H7 (cell line): ENCODE data around the gene LRRC71. TPM values are rescaled to one million over a fixed set of nuclear protein-coding genes. Genes with fewer than 3 reads are reported as not detected.

ENCODE experiments used
- DNase-seq: peaks from one replicate; pipeline ENCODE4 v3.0.0; 2012
- H3K27me3 ChIP-seq: 2 replicates; pipeline ENCODE4 v1.6.0; 2011; ENCODE audit warnings: mild to moderate bottlenecking, low read length; ENCODE audit not compliant: control insufficient read depth, insufficient read depth
- H3K36me3 ChIP-seq: replicated peaks from 2 replicates; pipeline ENCODE4 v1.5.1; 2011; ENCODE audit warnings: low read length; ENCODE audit not compliant: control insufficient read depth, insufficient read depth
- H3K4me3 ChIP-seq: 2 replicates; pipeline ENCODE4 v1.5.1; 2011; ENCODE audit warnings: low read depth, mild to moderate bottlenecking, control low read depth, low read length, moderate library complexity; ENCODE audit not compliant: insufficient read depth
- total RNA-seq: library from RNA; depleted of rRNA; stranded (reverse); fragments of >200 nt; shearing (Covaris generic); gene quantifications from 2 replicates; pipeline ENCODE4 v1.2.3, GENCODE V29; 2014

The LRRC71 gene
- total RNA-seq, 1 experiment from 2014 or later: not detected

DNA sequence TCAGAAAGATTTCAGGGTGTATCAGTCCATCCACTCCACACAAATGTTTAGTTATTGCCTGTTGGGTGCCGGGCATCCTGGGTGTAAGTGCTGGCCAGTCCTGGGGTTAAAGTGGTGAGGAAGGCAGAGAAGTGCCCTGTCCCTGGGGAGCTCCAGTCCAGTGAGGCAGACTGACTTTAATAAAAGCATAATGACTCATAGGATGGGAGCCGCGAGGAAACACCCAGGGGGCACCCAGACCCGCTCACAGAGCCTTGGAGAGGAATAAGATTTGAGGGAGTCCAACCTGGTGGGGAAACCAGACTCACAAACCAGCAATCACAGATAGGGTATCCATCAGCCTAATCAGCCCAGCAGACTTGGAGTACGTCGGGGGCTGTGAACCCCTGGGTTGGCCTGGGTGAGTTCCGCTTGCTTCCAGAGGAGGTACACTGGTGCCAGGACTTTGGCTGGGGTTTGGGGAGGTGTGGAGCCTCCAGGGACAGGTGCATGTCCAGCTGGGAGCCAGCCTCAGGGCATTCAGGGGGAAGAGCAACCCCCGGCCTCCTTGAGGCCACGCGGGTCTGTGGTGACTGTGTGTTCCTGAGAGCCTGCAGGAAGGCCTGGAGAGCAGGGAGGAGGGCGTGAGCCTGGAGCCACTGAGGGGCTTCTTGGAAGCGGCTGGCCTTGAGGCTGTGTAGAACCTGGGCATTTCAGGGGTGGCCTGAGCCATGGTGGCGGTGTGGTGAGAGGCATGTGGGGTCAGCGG is 23.2 kb upstream of the LRRC71 start:
- DNase-seq: no peak
- Histone ChIP-seq H3K4me3 (no peak overlapping the region), H3K27me3 (peaks cover 25% of the 10 kb centered on the region), H3K36me3 (no peaks in the 10 kb centered on the region)

DNA sequence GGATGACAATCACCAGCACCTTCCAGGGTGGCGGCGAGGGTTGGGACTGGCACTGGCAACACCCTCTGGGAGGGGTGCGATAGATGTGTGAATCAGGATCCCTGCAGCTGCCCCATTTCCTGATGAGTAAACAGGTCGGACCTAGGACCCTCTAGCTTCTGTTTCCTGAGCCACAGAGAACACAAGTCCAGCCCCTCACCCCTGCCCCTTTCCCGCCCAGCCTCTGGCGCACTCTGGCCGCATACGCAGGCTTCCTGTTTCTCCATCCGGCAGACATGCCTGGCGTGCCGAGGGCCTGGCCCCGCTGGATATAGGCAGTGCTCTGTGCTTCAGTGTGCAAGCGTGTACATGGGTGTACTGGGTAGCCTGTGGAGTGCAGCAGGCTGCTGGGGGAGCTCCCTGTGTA is 22.3 kb upstream of the LRRC71 start:
- peaks cover 18% of the 10 kb centered on the region for H3K27me3 ChIP-seq
- no peaks in the 10 kb centered on the region for H3K36me3 ChIP-seq
- H3K4me3 ChIP-seq: no peak overlapping the region
- no peak for DNase-seq

DNA sequence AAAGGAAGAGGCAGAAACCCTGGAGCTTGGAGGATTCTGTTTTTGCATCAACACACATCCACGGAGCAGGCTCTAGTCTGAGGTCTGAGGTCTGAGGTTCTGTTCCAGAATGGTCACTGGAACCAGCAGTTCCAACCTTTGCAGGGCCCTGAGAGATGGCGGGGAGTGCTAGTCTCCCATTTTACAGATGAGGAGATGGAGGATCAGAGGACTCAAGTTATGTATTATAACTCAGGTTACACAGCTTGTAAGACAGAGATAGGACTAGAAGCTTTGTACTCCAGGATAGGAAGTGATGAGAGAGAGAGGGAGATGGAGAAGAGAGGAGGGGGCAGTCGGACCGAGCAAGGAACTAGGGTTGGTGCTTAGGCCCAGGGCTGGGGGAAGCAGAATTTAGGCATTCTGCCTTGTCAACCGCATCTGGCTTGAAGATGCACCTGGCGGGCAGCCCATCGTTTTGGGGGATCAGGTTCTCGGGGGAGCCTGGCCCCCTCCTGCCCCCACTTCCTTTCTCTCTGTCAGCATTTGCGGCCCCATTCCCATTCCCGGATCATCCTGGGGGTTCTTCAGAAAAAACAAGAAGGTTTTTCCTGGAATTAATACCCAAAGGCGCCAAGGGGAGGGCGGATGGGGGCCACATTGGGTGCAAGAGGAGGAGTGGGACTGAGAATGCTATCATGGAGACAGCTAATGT is 21.3 kb upstream of the LRRC71 start:
- no peak for DNase-seq
- H3K36me3 ChIP-seq: no peaks in the 10 kb centered on the region
- peaks cover 11% of the 10 kb centered on the region for H3K27me3 ChIP-seq
- H3K4me3 ChIP-seq: no peak overlapping the region

DNA sequence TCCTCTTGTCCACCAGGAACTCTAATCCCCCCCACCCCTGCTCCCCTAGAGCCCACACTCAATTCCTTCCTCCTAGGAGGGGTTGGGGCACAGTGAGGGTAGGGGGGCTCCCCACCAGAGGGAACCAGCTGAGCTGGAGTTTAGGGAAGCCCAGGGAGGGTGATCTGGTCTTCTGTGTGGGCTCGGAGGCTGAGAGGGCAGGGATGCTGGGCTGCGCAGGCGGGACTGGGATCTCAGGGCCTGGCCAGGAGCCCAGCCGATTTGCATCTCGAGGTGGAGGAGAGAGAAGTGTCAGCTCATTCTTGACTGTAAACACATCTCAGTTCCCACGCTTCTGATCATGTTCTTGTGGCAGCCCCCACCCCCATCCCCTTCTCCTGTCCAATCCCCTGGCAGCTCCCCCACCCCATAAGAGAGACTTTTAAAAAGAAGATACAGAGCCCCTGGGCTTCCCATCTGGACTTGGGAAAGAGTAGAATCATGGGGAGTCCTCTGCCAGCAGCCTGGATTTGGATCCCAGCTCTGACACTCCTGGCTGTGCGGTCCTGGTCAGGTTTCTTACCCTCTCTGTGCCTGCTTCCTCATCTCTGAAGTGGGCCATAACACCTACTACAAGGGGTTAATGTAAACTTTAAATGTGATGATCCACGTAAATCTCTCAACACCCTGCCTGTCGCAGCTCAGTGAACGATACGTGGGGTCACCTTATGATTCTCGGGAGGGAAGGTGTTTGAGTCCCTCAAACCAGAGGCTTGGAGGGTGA is 20.3 kb upstream of the LRRC71 start:
- DNase-seq: no peak
- peaks cover 4% of the 10 kb centered on the region; the same call in 1 of the 2 replicates for H3K27me3 ChIP-seq
- no peak overlapping the region for H3K4me3 ChIP-seq
- no peaks in the 10 kb centered on the region for H3K36me3 ChIP-seq

DNA sequence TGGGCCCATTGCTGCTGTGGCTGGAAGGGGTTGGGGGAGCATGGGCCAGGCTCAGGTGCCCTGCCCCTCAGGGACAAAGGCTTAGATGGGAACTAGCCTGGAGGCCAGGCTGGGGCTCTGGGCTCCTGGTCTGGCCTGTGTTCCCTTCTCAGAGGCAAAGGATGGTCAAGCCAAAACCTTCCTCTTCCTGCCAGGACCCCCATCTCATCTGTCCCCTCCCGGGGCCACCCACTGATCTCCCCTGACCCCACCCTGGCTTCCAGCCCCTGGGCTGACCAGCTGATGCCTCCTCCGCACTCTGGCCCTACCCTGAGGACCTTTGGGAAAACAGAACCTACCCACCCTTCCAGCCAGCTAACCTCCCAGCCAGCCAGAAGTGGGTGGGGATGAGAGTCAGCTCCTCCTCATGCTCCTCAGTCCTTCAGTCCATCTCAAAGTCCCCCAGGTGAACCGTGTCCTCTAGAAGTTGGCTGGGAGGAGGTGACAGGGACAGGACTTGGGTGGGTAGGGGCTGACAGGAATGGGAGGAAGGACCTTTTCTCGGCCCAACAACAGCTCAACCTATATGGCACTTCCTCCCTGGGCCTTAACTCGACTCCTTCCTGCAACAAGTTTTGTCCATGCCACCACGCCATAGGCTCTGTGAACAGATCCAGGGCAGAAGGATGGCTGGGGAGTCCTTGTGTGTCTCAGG is 19.4 kb upstream of the LRRC71 start:
- DNase-seq: no peak
- no peak overlapping the region for H3K4me3 ChIP-seq
- no peaks in the 10 kb centered on the region for H3K36me3 ChIP-seq
- peaks cover 4% of the 10 kb centered on the region; the same call in 1 of the 2 replicates for H3K27me3 ChIP-seq

DNA sequence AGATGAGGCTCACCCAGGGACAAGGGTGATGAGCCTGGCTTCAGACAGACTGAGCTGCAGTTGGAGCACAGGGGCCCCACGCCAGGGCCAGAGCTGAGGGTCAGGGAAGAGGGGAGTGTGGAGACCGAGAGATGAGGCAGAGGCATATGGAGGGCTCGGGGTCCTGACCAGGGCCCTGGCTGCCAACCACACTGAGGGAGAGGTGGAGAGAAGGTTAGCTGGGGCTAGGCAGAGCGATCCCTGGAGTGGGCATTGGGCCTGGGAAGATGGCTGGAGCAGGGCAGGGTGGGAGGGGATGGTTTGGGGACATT is 18.9 kb upstream of the LRRC71 start:
- Histone ChIP-seq H3K27me3 (peaks cover 4% of the 10 kb centered on the region; the same call in 1 of the 2 replicates), H3K36me3 (no peaks in the 10 kb centered on the region), H3K4me3 (no peak overlapping the region)
- DNase-seq: no peak

DNA sequence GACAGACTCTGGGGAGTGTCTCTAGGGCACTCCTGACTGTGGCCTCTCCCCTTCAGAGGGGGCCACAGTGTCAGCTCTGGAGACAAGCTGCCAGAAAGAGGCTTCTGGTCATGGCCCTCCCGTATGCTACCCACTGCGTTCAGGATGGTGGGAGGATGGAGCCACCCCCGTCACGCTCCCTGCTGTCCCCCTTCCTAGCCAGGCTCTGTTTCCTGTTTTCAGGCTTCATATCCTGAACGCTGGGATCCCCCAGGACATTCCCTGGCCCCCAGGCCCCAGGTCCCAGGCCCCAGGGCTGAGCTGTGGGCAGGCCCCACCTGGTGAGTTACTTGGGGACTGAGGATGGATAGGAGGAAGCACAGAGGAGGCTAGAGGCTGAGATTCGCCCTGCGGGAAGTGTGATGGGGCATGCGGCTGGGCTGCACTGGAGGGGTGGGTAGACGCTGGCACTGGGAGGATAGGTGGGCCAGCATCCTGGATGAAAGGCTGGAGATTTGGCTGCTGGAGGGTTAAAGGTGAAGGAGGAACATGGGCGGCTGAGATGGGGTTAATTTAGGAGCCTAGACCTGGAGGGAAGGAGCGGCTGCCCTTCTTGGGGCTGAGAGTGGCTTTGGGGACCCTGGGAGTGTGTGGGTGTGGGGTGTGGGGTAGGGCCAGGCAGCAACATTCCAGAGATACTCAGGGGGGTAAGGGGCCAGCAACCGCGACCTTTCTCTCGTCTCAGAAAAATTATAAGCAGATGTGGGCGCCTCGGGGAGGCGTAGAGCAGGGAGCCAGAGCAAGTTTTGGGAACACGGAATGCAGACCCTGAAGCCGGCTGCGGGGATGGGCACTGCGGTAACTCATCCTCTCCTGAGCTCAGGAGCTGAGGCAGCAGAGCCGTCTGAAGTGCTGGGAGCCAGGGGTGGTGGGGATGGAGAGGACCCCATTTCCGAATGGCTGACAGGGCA is 18.2 kb upstream of the LRRC71 start:
- DNase-seq: no peak
- H3K27me3 ChIP-seq: peaks cover 4% of the 10 kb centered on the region; the same call in 1 of the 2 replicates
- no peak overlapping the region for H3K4me3 ChIP-seq
- no peaks in the 10 kb centered on the region for H3K36me3 ChIP-seq

DNA sequence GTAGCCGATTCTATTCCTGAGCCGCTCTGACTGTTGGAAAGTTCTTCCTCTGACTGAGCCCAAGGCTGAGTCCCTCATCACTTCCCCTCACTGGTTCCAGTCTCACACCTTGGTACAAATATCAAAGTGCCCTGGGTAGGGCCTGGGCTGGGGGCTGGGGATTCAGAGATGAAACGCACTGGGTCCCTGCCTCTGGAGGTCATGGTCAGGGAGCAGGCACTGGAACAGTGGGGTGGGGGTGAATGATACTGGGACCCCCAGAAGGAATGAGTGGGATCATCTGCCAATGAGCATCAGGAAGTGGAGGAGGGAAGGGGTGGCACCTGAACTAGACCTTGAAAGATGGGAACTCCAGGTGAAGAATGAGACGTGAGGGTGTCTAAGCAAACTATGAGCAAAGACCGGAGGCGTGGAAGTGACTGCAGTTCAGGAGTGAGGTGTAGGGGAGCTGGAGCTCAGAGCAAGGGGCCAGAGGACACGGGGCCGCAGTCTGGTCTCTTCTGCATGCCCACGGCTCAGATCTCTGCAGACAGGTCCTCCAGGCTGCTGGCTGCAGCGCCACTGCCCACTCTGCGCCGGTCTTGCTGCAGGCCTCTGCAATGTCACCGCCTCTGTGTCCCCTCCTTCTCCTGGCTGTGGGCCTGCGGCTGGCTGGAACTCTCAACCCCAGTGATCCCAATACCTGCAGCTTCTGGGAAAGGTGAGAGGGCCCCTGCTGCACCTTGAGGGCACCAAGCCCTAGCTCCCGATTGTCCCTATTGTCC is 16.9 kb upstream of the LRRC71 start:
- DNase-seq: no peak
- no peak overlapping the region for H3K4me3 ChIP-seq
- H3K36me3 ChIP-seq: no peaks in the 10 kb centered on the region
- H3K27me3 ChIP-seq: peaks cover 4% of the 10 kb centered on the region; the same call in 1 of the 2 replicates

DNA sequence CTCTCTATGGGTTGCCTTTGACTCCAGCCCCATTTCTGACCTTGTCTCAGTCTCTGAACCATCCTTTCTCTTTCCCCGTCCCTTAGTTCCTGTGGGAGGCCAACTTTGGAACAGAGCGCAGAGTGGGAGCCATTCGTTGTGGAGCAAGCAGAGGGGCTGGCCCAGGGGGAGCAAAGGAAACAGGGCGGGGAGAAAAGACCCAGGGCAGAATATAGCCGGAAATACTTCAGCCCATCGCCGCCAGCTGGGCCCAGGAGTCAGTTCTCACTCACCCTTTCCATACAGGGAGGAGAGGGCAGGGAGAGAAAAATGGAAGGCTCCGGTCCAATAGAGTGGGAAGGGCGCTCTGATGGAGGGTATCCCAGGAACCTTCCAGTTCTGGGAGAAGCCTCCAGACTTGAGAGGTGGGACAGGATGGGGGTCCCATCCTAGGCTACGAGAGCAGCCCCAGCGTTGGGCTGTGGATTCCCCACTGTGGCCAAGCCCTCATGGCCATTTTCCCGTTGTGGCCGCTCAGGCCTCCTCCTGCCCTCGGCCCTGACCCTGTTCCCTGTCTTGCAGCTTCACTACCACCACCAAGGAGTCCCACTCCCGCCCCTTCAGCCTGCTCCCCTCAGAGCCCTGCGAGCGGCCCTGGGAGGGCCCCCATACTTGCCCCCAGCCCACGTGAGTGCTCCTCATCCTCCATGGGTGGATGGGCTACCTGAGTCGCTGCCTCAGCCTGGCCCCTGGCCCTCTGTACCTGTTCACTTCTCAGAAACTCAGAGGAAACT is 16.1 kb upstream of the LRRC71 start:
- peaks cover 2% of the 10 kb centered on the region; the same call in 1 of the 2 replicates for H3K27me3 ChIP-seq
- DNase-seq: no peak
- no peak overlapping the region for H3K4me3 ChIP-seq
- H3K36me3 ChIP-seq: no peaks in the 10 kb centered on the region

DNA sequence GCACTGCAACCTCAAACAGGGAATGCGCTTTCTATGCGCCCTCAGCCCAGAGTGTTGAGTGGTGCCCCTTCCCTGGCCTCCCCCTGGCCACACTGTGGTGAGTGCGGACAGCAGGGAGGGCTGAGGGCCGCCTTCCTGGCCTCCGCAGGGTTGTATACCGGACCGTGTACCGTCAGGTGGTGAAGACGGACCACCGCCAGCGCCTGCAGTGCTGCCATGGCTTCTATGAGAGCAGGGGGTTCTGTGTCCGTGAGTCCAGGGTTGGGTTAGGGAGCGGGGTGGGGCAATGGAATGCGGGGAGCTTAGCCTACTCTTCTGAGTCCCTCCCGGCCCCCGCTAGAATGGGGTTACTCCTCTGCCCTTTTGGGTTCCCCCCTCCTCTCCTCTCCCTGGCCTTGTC is 15.3 kb upstream of the LRRC71 start:
- Histone ChIP-seq H3K4me3 (no peak overlapping the region), H3K36me3 (no peaks in the 10 kb centered on the region), H3K27me3 (peaks cover 2% of the 10 kb centered on the region; the same call in 1 of the 2 replicates)
- no peak for DNase-seq

DNA sequence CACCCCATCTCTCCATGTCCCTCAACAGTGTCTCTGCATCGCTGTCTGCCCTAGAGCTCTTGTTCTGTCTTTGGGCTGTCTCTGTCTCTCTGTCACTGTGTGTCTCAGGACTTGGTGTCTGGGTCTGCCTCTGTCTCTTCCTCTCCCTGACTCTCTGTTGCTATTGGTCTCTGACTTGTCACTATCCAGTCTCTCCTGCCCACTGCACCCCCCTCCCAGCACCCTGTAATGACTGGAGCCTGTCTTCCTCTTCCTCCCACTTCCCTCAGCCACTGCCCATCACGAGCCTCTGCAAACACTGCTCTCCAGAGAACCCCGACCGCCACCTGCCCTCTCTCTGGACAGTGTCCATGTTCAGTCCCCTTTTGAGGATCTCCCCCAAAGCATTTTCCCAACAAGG is 14.8 kb upstream of the LRRC71 start:
- Histone ChIP-seq H3K27me3 (peaks cover 2% of the 10 kb centered on the region; the same call in 1 of the 2 replicates), H3K36me3 (no peaks in the 10 kb centered on the region), H3K4me3 (no peak overlapping the region)
- DNase-seq: no peak

DNA sequence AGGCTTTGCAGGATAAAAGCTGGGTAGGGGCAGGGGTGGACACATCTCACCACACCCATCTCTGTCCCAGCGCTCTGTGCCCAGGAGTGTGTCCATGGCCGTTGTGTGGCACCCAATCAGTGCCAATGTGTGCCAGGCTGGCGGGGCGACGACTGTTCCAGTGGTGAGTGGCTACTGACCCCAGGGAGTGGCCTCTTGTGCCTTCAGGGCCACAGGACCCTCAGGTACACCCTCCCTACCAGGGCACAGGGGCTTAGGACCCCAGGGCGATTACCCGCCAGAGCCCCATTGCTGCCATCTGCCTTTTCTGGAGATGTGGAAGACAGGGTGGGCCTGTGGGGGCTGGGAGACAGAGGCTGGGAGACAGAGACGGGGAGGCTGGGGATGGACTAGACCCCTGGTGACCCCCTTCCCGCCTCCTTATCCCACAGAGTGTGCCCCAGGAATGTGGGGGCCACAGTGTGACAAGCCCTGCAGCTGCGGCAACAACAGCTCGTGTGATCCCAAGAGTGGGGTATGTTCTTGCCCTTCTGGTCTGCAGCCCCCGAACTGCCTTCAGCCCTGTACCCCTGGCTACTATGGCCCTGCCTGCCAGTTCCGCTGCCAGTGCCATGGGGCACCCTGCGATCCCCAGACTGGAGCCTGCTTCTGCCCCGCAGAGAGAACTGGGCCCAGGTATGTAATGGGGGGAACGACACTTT is 14.1 kb upstream of the LRRC71 start:
- Histone ChIP-seq H3K4me3 (no peak overlapping the region), H3K36me3 (no peaks in the 10 kb centered on the region), H3K27me3 (peaks cover 2% of the 10 kb centered on the region; the same call in 1 of the 2 replicates)
- no peak for DNase-seq
